ENCODE measurements around the gene S100A3. TPM values are rescaled to one million over a fixed set of nuclear protein-coding genes. Genes with fewer than 3 reads are reported as not detected.

The S100A3 gene
- polyA plus RNA-seq, 1 donor from 2014 or later, result not detected

GRCh38 chr1:153540394-153541361 lies 8.4 kb downstream of the S100A3 start, which contains the start of gene S100A5:
Gene S100A5 (minus strand): TSS chr1:153540934. CDS start chr1:153540191, 743 bp downstream.
- TF ChIP-seq TAF1 (IDR thresholded peaks at IDR 0.05; ENCODE audit: low read depth), result no peak
- Histone ChIP-seq H3K9me2 (ENCODE audit: insufficient read depth, low read length) (no peaks in the 10 kb centered on the region), H3K36me3 (ENCODE audit: insufficient read depth, low read length) (no peaks in the 10 kb centered on the region), H3K4me2 (ENCODE audit: low read length) (no peak within 1 kb of the TSS), H3F3A (ENCODE audit: insufficient read depth, low read length, poor library complexity, severe bottlenecking) (no peaks in the 10 kb centered on the region), H3K27me3 (ENCODE audit: insufficient read depth, low read depth, low read length) (peaks cover 5% of the 10 kb centered on the region), H2AFZ (ENCODE audit: low read depth, low read length) (no peak within 1 kb of the TSS), H3K9me3 (ENCODE audit: low read length) (no peaks in the 10 kb centered on the region), H3K4me3 (ENCODE audit: low read length) (no peak within 1 kb of the TSS), H3K79me2 (replicated peaks; ENCODE audit: insufficient read depth, low read length) (no peaks in the 10 kb centered on the region), H4K20me1 (ENCODE audit: insufficient read depth) (no peaks in the 10 kb centered on the region), H3K27ac (ENCODE audit: low read length) (no peak within 1 kb of the TSS), H3K9ac (ENCODE audit: low read length) (no peak within 1 kb of the TSS)

DNA sequence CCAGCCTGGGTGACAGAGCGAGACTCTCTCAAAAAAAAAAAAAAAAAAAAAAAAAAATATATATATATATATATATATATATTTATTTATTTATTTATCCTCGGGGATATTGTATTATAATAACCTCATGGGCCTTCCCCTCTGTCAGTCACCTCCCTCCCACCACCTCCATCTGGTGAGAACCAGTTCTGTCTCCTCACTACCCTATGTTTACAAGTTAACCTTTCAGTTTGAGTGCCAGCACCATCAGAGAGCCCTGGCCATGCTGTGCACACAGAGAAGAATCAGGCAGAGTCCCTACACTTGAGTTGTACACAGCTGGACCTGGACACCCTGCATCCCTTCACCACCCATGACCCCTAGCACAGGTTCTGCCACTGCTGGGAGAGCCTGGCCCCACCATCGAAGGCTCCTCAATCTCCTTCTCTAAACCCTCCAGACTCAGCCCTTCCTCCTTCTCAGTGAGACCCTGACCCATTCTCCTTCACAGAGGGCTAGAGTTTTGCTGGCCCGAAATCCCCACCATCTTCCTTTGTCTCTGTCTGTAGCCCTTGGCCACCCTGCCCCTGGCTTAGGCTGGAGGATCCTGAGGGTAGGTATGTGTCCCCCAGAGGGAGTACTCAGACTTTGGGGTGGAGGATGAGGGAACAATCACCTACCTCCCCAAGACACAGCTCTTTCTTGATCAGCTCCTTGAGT lies 9.5 kb downstream of the S100A3 start:
- no peaks in the 10 kb centered on the region for H3K9me3 ChIP-seq (ENCODE audit: low read length)
- H3K27ac ChIP-seq (ENCODE audit: low read length), result no peak overlapping the region
- H3F3A ChIP-seq (ENCODE audit: insufficient read depth, low read length, poor library complexity, severe bottlenecking), result no peaks in the 10 kb centered on the region
- no peaks in the 10 kb centered on the region for H3K36me3 ChIP-seq (ENCODE audit: insufficient read depth, low read length)
- no peak overlapping the region for H3K4me3 ChIP-seq (ENCODE audit: low read length)
- TF ChIP-seq, protein P1, sequence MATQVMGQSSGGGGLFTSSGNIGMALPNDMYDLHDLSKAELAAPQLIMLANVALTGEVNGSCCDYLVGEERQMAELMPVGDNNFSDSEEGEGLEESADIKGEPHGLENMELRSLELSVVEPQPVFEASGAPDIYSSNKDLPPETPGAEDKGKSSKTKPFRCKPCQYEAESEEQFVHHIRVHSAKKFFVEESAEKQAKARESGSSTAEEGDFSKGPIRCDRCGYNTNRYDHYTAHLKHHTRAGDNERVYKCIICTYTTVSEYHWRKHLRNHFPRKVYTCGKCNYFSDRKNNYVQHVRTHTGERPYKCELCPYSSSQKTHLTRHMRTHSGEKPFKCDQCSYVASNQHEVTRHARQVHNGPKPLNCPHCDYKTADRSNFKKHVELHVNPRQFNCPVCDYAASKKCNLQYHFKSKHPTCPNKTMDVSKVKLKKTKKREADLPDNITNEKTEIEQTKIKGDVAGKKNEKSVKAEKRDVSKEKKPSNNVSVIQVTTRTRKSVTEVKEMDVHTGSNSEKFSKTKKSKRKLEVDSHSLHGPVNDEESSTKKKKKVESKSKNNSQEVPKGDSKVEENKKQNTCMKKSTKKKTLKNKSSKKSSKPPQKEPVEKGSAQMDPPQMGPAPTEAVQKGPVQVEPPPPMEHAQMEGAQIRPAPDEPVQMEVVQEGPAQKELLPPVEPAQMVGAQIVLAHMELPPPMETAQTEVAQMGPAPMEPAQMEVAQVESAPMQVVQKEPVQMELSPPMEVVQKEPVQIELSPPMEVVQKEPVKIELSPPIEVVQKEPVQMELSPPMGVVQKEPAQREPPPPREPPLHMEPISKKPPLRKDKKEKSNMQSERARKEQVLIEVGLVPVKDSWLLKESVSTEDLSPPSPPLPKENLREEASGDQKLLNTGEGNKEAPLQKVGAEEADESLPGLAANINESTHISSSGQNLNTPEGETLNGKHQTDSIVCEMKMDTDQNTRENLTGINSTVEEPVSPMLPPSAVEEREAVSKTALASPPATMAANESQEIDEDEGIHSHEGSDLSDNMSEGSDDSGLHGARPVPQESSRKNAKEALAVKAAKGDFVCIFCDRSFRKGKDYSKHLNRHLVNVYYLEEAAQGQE (IDR thresholded peaks at IDR 0.05; ENCODE audit: borderline replicate concordance), result no peak
- no peak for TF ChIP-seq TAF1 (IDR thresholded peaks at IDR 0.05; ENCODE audit: low read depth)
- no peak for TF ChIP-seq MXI1 (conservative IDR thresholded peaks at IDR 0.05; ENCODE audit: poor library complexity, severe bottlenecking)
- no peak for TF ChIP-seq EP300 (conservative IDR thresholded peaks at IDR 0.05; ENCODE audit: poor library complexity, severe bottlenecking)
- TF ChIP-seq RAD21 (conservative IDR thresholded peaks at IDR 0.05), result no peak
- TF ChIP-seq POLR2AphosphoS5 (IDR thresholded peaks at IDR 0.05), result no peak
- TF ChIP-seq, protein P2, sequence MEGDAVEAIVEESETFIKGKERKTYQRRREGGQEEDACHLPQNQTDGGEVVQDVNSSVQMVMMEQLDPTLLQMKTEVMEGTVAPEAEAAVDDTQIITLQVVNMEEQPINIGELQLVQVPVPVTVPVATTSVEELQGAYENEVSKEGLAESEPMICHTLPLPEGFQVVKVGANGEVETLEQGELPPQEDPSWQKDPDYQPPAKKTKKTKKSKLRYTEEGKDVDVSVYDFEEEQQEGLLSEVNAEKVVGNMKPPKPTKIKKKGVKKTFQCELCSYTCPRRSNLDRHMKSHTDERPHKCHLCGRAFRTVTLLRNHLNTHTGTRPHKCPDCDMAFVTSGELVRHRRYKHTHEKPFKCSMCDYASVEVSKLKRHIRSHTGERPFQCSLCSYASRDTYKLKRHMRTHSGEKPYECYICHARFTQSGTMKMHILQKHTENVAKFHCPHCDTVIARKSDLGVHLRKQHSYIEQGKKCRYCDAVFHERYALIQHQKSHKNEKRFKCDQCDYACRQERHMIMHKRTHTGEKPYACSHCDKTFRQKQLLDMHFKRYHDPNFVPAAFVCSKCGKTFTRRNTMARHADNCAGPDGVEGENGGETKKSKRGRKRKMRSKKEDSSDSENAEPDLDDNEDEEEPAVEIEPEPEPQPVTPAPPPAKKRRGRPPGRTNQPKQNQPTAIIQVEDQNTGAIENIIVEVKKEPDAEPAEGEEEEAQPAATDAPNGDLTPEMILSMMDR (IDR thresholded peaks at IDR 0.05; ENCODE audit: poor library complexity, severe bottlenecking), result no peak
- no peak for TF ChIP-seq EZH2 (IDR thresholded peaks at IDR 0.05; ENCODE audit: borderline replicate concordance, insufficient read depth, low read length, poor library complexity, severe bottlenecking)
- no peak for TF ChIP-seq SMC3 (conservative IDR thresholded peaks at IDR 0.05; ENCODE audit: poor library complexity)
- no peaks in the 10 kb centered on the region for H4K20me1 ChIP-seq (ENCODE audit: insufficient read depth)
- H3K9ac ChIP-seq (ENCODE audit: low read length), result no peak overlapping the region
- H3K79me2 ChIP-seq (replicated peaks; ENCODE audit: insufficient read depth, low read length), result no peaks in the 10 kb centered on the region
- H3K4me2 ChIP-seq (ENCODE audit: low read length), result no peak overlapping the region
- H2AFZ ChIP-seq (ENCODE audit: low read depth, low read length), result no peak overlapping the region
- peaks cover 5% of the 10 kb centered on the region for H3K27me3 ChIP-seq (ENCODE audit: insufficient read depth, low read depth, low read length)
- H3K9me2 ChIP-seq (ENCODE audit: insufficient read depth, low read length), result no peaks in the 10 kb centered on the region

Data from neural cell (in vitro differentiated cells).